GM10248 (cell line): ENCODE measurements around the gene GPATCH1.
"Not testable (repeated sequence)": the region's sequence is repeated elsewhere in the genome, so short reads cannot be mapped to it uniquely, and the experiment has no call there.

Experiments used
- CTCF ChIA-PET: fragments of 300-600 bp; sonication (Branson Sonifier 250); formaldehyde crosslinking; extraction: SDS; loops from one replicate; lab custom pipeline; 2021; ENCODE audit warnings: antibody characterized with exemption; lab: Yijun Ruan, JAX
- POLR2A ChIA-PET: fragments of 350-650 bp; sonication (Branson Sonifier 250); formaldehyde crosslinking; extraction: SDS; loops from one replicate; lab custom pipeline; 2020; ENCODE audit warnings: antibody characterized with exemption; lab: Yijun Ruan, JAX
- DNase-seq: peaks from one replicate; pipeline ENCODE4 v3.0.0; 2012; ENCODE audit errors: extremely low spot score
- TF ChIP-seq, protein P1 (sequence below): IDR thresholded peaks from 2 replicates; pipeline ENCODE4 v1.5.1; 2012; ENCODE audit warnings: mild to moderate bottlenecking, low read depth; ENCODE audit errors: extremely low read depth, missing control alignments, control extremely low read depth

Gene GPATCH1

DNA sequence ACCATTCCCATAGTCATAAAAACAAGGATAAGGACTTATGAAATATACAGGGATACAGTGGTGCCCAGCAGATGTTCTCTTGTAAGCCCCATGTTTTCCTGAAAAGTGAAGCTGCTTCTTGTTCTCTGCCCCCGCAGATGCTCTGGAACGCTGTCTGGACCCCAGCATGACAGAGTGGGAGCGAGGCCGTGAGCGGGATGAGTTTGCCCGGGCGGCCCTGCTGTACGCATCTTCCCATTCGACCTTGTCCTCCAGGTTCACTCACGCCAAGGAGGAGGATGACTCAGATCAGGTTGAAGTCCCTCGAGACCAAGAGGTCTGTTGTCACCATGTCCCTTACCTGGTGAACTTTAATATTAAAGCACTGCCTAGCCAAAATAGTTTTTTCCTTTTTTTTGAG lies 30.6 kb downstream of the GPATCH1 start:
- no peak for DNase-seq
- TF ChIP-seq, protein P1, sequence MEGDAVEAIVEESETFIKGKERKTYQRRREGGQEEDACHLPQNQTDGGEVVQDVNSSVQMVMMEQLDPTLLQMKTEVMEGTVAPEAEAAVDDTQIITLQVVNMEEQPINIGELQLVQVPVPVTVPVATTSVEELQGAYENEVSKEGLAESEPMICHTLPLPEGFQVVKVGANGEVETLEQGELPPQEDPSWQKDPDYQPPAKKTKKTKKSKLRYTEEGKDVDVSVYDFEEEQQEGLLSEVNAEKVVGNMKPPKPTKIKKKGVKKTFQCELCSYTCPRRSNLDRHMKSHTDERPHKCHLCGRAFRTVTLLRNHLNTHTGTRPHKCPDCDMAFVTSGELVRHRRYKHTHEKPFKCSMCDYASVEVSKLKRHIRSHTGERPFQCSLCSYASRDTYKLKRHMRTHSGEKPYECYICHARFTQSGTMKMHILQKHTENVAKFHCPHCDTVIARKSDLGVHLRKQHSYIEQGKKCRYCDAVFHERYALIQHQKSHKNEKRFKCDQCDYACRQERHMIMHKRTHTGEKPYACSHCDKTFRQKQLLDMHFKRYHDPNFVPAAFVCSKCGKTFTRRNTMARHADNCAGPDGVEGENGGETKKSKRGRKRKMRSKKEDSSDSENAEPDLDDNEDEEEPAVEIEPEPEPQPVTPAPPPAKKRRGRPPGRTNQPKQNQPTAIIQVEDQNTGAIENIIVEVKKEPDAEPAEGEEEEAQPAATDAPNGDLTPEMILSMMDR, result no peak
- ChIA-PET CTCF (interaction anchor here (1.5 kb wide), 1 partner anchor 73 kb away, joined by 3 read pairs; no protein-coding TSS in a partner anchor), POLR2A (no interaction called here)

DNA sequence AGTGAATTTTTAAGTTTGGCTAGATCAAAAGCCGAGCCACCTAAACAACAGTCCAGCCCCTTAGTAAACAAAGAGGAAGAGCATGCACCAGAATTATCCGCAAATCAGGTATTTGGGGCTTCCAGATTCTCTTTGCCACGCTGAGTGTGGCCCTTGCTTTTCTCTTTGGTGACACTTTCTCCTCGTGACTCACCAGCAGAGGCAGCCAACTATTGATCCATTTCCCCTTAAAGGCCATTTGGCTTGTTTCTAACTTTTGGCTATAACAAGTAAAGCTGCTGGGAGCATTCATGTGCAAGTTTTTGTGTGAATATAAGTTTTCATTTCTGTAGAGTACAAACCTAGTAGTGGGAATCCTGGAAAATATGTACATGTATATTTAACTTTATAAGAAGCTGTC lies 33.3 kb downstream of the GPATCH1 start:
- ChIA-PET CTCF (interaction anchor here (0.6 to 3.0 kb wide), 4 partner anchors 11 to 155 kb away, joined by 3 to 12 read pairs (median 3); no protein-coding TSS in a partner anchor), POLR2A (no interaction called here)

DNA sequence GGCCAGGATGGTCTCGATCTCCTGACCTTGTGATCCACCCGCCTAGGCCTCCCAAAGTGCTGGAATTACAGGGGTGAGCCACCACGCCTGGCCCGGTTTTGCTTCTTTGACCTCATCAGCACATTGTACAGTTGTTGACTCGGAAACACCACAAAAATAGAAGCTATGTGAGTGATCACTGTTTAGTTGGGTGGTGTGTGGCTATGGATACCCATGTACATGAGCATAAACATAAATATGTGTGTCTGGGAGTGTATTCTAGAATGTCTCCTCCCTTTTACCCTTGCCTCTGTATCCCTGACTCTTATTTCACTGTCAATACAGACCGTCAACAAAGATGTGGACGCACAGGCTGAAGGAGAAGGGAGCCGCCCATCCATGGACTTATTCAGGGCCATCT lies 36.5 kb downstream of the GPATCH1 start:
- ChIA-PET CTCF (interaction anchor here (1.2 to 1.3 kb wide), 3 partner anchors 11 to 139 kb away, joined by 3 to 5 read pairs (median 3); no protein-coding TSS in a partner anchor), POLR2A (interaction anchor here (0.6 kb wide), 1 partner anchor 1306 kb away, joined by 3 read pairs; no protein-coding TSS in a partner anchor)
- no peak for DNase-seq
- TF ChIP-seq, protein P1, result no peak

More for the DNA sequence above, 33.3 kb downstream of the GPATCH1 start:
- no peak for DNase-seq
- TF ChIP-seq, protein P1, result no peak

DNA sequence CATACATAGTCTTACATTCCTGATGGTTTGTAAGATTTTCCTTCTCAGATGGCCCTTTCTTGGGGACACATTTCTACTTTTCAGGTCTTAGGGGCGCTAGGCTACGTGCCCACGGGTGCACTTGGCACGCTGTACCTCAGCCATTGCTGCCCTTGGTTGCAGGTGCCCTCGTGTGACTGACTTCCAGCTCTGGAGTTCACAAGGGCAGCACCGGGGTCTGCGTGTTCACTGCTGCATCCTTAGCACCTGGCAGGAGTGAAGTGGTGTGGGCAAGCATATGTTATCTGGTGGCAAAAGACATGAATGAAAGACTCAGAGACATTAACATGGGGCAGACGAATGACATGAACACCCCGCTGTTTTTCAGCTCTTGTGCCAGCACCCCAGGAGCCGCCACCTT lies 37.7 kb downstream of the GPATCH1 start:
- TF ChIP-seq, protein P1, result no peak
- CTCF ChIA-PET, result interaction anchor here (0.9 to 1.2 kb wide), 3 partner anchors 34 to 133 kb away, joined by 3 read pairs; no protein-coding TSS in a partner anchor
- no peak for DNase-seq
- POLR2A ChIA-PET, result no interaction called here

DNA sequence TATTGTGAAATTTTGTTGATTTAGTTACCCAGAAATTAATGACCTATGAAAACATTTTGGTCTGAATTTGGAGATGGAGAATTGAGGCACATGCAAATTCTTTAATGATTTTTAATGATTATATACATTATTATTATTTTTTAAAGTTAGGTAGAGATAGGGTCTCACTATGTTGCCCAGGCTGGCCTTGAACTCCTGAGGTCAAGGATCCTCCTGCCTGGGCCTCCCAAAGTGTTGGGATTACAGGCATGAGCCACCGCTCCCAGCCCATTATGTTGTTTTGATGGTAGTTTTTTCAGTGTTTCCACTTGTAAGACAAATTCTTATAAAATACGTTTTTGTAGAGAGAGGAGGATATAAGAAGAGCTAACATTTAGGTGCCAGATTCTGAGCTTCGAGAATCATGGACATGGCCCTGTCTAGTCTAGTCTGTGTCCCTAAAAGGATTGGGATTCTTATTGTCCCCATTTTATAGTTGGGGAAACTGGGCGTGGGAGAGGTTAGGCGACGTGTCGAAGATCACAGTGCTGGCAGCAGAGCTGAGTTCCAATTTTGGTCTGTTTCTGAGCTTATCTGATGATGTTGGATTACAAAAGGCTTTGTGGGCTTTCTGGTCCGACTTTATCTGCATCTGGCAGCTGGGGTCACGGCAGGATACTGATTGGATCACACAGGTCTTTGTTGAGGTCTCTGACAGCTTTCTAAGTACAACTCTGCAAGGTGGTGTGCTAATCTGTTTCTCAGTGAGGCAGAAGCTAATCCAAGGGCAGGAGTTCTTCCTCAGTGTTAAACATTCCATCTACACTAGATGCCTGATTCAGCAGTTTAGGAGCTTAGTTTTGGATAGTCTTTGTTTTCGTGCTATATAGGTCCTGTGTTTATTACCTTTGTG lies 43.5 kb downstream of the GPATCH1 start:
- no peak for DNase-seq
- TF ChIP-seq, protein P1, result no peak
- ChIA-PET CTCF (interaction anchor here (0.7 to 3.7 kb wide), 16 partner anchors 9 to 448 kb away, joined by 3 to 29 read pairs (median 7); partner anchors contain the start of gene RGS9BP), POLR2A (no interaction called here)

DNA sequence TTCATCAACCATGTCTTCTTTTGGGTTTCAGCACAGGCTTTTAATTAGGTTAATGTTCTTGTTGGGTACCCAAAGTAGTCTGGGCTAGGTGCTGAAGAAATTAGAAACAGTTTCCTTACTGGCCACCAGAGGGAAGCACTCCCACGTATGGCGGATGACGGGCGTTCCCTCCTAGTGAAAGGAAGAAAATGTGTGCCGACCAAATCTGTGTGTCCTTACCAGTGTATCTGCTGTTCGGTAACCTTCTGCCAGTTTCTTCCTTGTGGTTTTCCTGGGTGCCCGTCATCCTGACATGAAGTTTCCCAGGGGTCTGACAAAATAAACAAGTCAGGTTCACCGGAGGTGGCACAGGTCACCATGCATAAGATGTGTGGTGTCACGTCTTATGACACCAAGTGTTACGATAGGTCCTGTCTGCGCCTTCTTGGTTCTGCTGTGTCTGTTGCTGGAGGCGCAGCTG lies 45.0 kb downstream of the GPATCH1 start:
- CTCF ChIA-PET, result interaction anchor here (0.7 to 3.7 kb wide), 17 partner anchors 9 to 280 kb away, joined by 3 to 29 read pairs (median 10); partner anchors contain the start of gene CEBPG
- TF ChIP-seq, protein P1, result peak; percentile 81
- peak; percentile 81 for DNase-seq
- POLR2A ChIA-PET, result interaction anchor here (0.6 kb wide), 1 partner anchor 791 kb away, joined by 4 read pairs; no protein-coding TSS in a partner anchor

DNA sequence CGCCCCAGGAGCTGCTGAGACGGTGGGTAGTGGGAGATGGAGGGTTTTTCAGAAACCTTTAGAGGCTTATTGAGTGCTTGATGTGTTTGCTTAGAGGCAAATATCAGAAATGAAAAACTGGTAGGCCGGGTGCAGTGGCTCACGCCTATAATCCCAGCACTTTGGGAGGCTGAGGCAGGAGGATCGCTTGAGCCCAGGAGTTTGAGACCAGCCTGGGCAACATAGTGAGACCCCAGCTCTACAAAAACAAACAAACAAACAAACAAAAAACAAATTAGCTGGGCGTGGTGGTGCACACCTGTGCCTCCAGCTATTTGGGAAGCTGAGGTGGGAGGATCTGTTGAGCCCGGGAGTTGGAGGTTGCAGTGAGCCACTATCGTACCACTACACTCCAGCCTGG lies 45.7 kb downstream of the GPATCH1 start:
- CTCF ChIA-PET, result interaction anchor here (0.7 to 3.7 kb wide), 13 partner anchors 8 to 279 kb away, joined by 3 to 14 read pairs (median 3); no protein-coding TSS in a partner anchor
- POLR2A ChIA-PET, DNase-seq: not testable (repeated sequence)
